ENCODE measurements around the gene C20orf173.
"Not testable (repeated sequence)": the region's sequence is repeated elsewhere in the genome, so short reads cannot be mapped to it uniquely, and the experiment has no call there.

The C20orf173 gene

DNA sequence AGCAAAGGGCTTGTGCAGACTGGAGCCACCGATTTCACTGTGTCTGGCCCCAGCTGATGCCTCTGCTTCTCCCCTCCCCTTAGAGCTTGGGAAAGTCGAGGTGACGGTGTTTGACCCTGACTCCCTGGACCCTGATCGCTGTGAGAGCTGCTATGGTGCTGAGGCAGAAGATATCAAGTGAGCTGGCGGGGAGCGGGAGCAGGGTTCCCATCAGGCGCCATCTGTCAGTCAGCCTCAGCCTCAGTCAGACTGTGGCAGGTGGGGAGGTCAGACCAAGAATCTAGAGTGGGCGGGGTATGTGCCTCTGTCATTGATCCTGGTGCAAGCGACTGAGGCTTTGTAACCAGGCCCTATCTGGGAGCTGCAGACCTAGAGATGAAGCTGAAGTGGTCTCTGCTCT is 17.9 kb upstream of the C20orf173 start:
- DNase-seq: no peak
- H3K4me3 ChIP-seq: no peak overlapping the region
- peaks cover 37 to 73% (median 54%) of the 10 kb centered on the region in 3 donors for H3K36me3 ChIP-seq
- H3K27me3 ChIP-seq: no peaks in the 10 kb centered on the region
- TF ChIP-seq, protein P1, sequence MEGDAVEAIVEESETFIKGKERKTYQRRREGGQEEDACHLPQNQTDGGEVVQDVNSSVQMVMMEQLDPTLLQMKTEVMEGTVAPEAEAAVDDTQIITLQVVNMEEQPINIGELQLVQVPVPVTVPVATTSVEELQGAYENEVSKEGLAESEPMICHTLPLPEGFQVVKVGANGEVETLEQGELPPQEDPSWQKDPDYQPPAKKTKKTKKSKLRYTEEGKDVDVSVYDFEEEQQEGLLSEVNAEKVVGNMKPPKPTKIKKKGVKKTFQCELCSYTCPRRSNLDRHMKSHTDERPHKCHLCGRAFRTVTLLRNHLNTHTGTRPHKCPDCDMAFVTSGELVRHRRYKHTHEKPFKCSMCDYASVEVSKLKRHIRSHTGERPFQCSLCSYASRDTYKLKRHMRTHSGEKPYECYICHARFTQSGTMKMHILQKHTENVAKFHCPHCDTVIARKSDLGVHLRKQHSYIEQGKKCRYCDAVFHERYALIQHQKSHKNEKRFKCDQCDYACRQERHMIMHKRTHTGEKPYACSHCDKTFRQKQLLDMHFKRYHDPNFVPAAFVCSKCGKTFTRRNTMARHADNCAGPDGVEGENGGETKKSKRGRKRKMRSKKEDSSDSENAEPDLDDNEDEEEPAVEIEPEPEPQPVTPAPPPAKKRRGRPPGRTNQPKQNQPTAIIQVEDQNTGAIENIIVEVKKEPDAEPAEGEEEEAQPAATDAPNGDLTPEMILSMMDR (IDR thresholded peaks at IDR 0.05): no peak
- no peaks in the 10 kb centered on the region for H3K9me3 ChIP-seq
- intact Hi-C loops (cut with DNase I; ENCODE audit: low total_unique reads): no loop called here
- no peak overlapping the region for H3K27ac ChIP-seq
- peaks cover 0 to 10% (median 6%) of the 10 kb centered on the region in 4 donors for H3K4me1 ChIP-seq

DNA sequence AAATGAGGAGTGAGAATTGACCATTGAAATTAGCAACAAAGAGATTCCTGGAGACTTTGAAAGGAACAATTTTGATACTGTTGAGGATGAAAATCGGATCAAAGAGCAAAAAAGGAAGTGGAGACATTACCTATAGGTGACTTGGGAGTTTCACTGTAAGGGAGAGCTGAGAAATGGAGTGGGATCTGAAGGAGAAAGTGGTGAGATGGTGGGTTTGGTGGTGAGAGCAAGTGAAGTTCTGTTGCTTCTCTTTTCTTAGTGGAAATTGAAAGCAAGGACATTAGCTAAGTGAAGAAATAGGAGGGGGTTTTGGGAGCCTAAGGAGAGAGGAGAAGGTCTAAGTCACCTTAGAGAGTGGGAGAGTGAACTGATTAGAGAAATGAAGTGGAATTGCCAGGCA is 16.7 kb upstream of the C20orf173 start:
- Histone ChIP-seq H3K27me3 (no peaks in the 10 kb centered on the region), H3K4me1 (peaks cover 0 to 18% (median 12%) of the 10 kb centered on the region in 4 donors), H3K9me3 (no peaks in the 10 kb centered on the region), H3K27ac (no peak overlapping the region), H3K36me3 (peaks cover 29 to 61% (median 44%) of the 10 kb centered on the region in 3 donors), H3K4me3 (no peak overlapping the region)
- no peak for DNase-seq
- TF ChIP-seq, protein P1 (IDR thresholded peaks at IDR 0.05): no peak
- intact Hi-C loops (cut with DNase I; ENCODE audit: low total_unique reads): no loop called here

DNA sequence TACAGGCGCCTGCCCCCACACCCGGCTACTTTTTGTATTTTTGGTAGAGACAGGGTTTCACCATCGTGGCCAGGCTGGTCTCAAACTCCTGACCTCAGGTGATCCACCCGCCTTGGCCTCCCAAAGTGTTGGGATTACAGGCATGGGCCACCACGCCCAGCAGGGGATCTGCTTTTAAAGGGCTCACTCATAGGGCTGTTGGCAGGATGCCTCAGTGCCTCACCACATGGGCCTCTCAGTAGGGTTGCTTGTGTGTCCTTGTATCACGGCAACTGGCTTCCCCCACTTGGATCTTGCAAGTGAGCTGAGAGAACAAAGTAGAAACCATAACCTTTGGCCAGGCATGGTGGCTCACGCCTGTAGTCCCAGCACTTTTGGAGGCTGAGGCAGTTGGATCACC is 15.5 kb upstream of the C20orf173 start:
- peaks cover 0 to 18% (median 13%) of the 10 kb centered on the region in 4 donors for H3K4me1 ChIP-seq
- DNase-seq; H3K27me3 ChIP-seq; H3K27ac ChIP-seq; intact Hi-C loops (cut with DNase I; ENCODE audit: low total_unique reads); H3K9me3 ChIP-seq; H3K4me3 ChIP-seq: not testable (repeated sequence)
- peaks cover 25 to 50% (median 33%) of the 10 kb centered on the region in 3 donors for H3K36me3 ChIP-seq

DNA sequence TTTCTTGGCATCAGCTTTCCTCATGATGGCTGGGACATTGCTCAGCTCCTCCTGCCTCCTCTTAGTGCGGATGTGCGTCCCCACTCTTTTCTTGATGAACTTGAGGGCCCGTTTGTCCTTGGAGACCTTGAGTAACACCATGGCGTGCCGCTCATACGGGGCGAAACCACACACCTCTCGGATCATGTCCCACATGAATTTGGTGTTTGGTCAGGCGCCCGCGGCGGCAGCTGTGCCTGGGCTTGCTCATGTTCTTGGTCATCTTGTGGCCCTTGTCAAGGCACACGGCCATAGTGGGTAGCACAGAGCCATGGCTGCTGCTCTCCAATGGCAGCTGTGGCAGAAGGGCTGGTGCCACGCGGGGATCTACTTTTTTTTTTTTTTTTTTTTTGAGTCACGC is 15.0 kb upstream of the C20orf173 start:
- H3K9me3 ChIP-seq: no peaks in the 10 kb centered on the region
- H3K27ac ChIP-seq: no peak overlapping the region
- DNase-seq: no peak
- H3K36me3 ChIP-seq: peaks cover 20 to 45% (median 28%) of the 10 kb centered on the region in 3 donors
- peaks cover 0 to 18% (median 13%) of the 10 kb centered on the region in 4 donors for H3K4me1 ChIP-seq
- no peak overlapping the region for H3K4me3 ChIP-seq
- TF ChIP-seq, protein P1 (IDR thresholded peaks at IDR 0.05): no peak
- intact Hi-C loops (cut with DNase I; ENCODE audit: low total_unique reads): no loop called here
- H3K27me3 ChIP-seq: no peaks in the 10 kb centered on the region

DNA sequence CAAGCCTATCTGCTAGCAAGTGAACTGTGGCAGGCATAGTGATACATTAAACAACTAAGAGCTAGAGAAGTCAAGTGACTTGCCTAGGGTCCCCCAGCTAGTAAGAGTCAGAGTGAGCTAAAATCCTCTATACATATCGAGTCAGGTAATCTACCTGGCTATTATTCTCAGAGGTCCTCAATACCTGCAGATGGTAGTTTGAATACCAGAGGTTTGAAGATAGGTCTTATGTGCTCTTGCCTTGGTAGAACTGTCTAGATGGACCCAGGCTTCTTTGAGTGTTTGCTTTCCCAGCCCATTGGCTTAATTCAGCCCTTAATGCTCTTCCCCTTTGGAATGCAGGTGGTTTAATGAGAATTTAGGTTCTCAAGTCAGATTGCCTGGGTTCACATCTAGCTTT is 13.5 kb upstream of the C20orf173 start:
- intact Hi-C loops (cut with DNase I; ENCODE audit: low total_unique reads): no loop called here
- DNase-seq: no peak
- Histone ChIP-seq H3K9me3 (no peaks in the 10 kb centered on the region), H3K36me3 (peaks cover 7 to 30% (median 13%) of the 10 kb centered on the region in 3 donors), H3K4me1 (peaks cover 0 to 18% (median 13%) of the 10 kb centered on the region in 4 donors), H3K4me3 (peak overlapping the region in 1 of 2 donors; percentile 96), H3K27ac (no peak overlapping the region), H3K27me3 (no peaks in the 10 kb centered on the region)
- TF ChIP-seq, protein P1 (IDR thresholded peaks at IDR 0.05): no peak

DNA sequence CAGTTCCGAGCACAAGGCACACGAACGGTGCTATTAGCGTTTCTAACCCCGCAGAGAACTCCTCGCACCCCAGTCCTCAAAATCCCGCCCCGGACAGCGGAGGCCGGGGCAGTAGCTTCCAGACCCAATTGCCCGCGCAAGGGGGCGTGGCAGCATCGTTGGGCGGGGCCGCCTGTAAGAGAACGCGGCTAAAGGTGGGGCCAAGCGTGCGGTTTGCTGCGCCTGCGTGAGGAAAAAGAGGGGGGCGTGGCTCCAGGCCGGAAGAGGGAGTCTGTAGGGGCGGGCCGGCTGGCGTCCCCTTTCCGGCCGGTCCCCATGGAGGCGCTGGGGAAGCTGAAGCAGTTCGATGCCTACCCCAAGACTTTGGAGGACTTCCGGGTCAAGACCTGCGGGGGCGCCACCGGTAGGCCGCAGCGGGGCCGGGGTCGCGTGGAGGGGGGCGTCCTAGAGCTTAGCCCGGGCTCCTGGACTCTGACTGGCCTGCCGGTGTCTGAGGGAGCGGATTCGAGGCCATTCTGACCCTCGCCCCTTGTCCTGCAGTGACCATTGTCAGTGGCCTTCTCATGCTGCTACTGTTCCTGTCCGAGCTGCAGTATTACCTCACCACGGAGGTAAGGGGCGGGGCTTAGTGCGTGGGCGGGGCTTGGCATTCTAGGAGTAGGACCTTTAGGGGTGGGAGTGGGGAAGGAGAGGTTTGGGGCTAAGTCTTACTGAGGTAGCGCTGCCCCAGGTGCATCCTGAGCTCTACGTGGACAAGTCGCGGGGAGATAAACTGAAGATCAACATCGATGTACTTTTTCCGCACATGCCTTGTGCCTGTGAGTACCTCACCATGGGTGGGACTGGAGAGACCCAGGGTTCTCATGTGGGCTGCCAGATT is 12.6 kb upstream of the C20orf173 start, which contains the start of gene ERGIC3:
ERGIC3 (plus strand) TSS at position 296 of the 880 bp plus-strand sequence; CDS start at position 316, 20 bp downstream.
- TF ChIP-seq, protein P1 (IDR thresholded peaks at IDR 0.05): no peak
- Histone ChIP-seq H3K36me3 (peaks cover 0 to 20% (median 3%) of the 10 kb centered on the region in 3 donors), H3K4me1 (peaks cover 0 to 18% (median 13%) of the 10 kb centered on the region in 4 donors), H3K27ac (peak within 1 kb of the TSS; percentile 64 to 77), H3K4me3 (peak within 1 kb of the TSS; percentile 60 to 96), H3K27me3 (no peaks in the 10 kb centered on the region), H3K9me3 (no peaks in the 10 kb centered on the region)
- intact Hi-C loops (cut with DNase I; ENCODE audit: low total_unique reads): no loop called here
- DNase-seq: peak; percentile 97 to 98

Measured in tibial artery (tissue), 4 donors.